Lung (tissue), 12 donors: ENCODE measurements around the gene VPS25. TPM values are rescaled to one million over a fixed set of nuclear protein-coding genes. Genes with fewer than 3 reads are reported as not detected.

Source experiments
- ATAC-seq: fragments of 200-7000 bp; cut with Tn5 transposase; one replicate; pipeline ENCODE4 v1.9.1; 2020; ENCODE audit warnings: moderate number of reproducible peaks; ENCODE audit not compliant: insufficient read depth, low FRiP score
- DNase-seq, 3 donors: peaks; one replicate each; pipeline ENCODE4 v3.0.0-alpha.2; 2013 to 2017
- H3K27ac ChIP-seq, 2 donors: one replicate each; pipeline ENCODE4 v1.5.1; 2013; ENCODE audit warnings: mild to moderate bottlenecking in 2 of 2, moderate library complexity in 2 of 2, control low read depth in 1 of 2, inconsistent platforms in 1 of 2, low read depth in 1 of 2, low read length in 1 of 2
- H3K27me3 ChIP-seq, 3 donors: one replicate each; pipeline ENCODE4 v1.5.1; 2013; ENCODE audit warnings: low read length in 2 of 3; ENCODE audit not compliant: control insufficient read depth in 3 of 3, insufficient read depth in 3 of 3
- H3K36me3 ChIP-seq, 4 donors: one replicate each; pipeline ENCODE4 v1.5.1; 2013; ENCODE audit warnings: low read length in 4 of 4, mild to moderate bottlenecking in 1 of 4, moderate library complexity in 1 of 4; ENCODE audit not compliant: control insufficient read depth in 4 of 4, insufficient read depth in 4 of 4
- H3K4me1 ChIP-seq, 5 donors: one replicate each; pipeline ENCODE4 v1.5.1; 2013; ENCODE audit warnings: low read length in 5 of 5, mild to moderate bottlenecking in 2 of 5, moderate library complexity in 1 of 5; ENCODE audit not compliant: control insufficient read depth in 5 of 5, insufficient read depth in 5 of 5
- H3K4me3 ChIP-seq: one replicate; pipeline ENCODE4 v1.5.1; 2013; ENCODE audit warnings: mild to moderate bottlenecking, control low read depth, moderate library complexity
- H3K9ac ChIP-seq, 2 donors: one replicate each; pipeline ENCODE4 v1.5.1; 2013; ENCODE audit warnings: low read length in 2 of 2, control low read depth in 1 of 2; ENCODE audit not compliant: insufficient read depth in 1 of 2
- H3K9me3 ChIP-seq, 4 donors: one replicate each; pipeline ENCODE4 v1.5.1; 2013; ENCODE audit warnings: low read length in 3 of 4, mild to moderate bottlenecking in 1 of 4, moderate library complexity in 1 of 4; ENCODE audit not compliant: control insufficient read depth in 4 of 4, insufficient read depth in 3 of 4
- WGBS, 2 donors: extraction: QIAGEN DNeasy Blood & Tissue Kit; methylation state at CpG; one replicate each; pipeline ENCODE4 v1.1.7; 2013; 5-methylcytosine and 5-hydroxymethylcytosine counted together
- polyA plus RNA-seq, 2 donors: library from polyadenylated mRNA; stranded (reverse); fragments of 200-250 nt; gene quantifications; one replicate each; pipeline ENCODE4 v1.2.1, GENCODE V29; 2013
- total RNA-seq, 2 donors: library from RNA; depleted of rRNA in 1 of 2; stranded (reverse); fragments of >200 nt in 1 of 2; gene quantifications; one replicate each; pipeline ENCODE4 v1.2.1, GENCODE V29; 2014 to 2021
- TF ChIP-seq, protein P1 (sequence below): IDR thresholded peaks from 2 replicates; pipeline ENCODE4 v1.5.1; 2012; ENCODE audit warnings: mild to moderate bottlenecking; ENCODE audit errors: control extremely low read depth, extremely low read depth
- donor health status: control.
- donor health status: control.
- donor health status: Bipolar disorder and iron deficiency.
- donor health status: healthy.
- donor health status: DM: yes; HTN: yes; CAD: no.

VPS25 gene
- total and polyA plus RNA-seq, 4 donors: 42.4 to 93.7 (median 55.0) TPM

DNA sequence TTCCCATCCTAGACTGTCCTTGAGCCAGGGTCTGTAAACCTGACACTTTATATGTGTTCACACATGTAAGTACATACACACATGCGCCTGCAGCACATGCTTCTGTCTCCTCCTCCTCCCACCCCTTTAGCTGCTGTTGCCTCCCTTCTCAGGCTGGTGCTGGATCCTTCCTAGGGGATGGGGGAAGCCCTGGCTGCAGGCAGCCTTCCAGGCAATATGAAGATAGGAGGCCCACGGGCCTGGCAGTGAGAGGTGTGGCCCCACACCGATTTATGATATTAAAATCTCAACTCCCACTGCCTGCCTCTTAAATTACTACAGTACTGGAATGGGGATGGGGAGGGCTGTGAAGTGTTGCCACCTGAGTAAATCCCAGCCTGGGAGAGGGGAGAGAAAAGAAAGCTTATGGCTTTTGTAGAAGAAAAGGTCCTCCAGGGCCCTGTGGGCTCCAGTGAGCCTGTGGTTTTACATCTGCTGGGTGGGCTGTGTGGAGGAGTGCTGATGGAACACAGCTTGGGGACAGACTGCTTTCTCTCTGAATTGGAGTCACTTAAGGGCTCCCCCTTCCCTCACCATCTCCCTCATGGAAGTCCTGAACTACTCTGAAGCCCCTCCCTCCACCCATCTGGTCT, 6.2 kb downstream of the VPS25 start:
- Histone ChIP-seq H3K27me3 (peaks cover 0 to 39% (median 30%) of the 10 kb centered on the region in 3 donors), H3K27ac (no peak overlapping the region), H3K9me3 (no peaks in the 10 kb centered on the region), H3K9ac (no peak overlapping the region), H3K4me1 (peaks cover 0 to 31% (median 10%) of the 10 kb centered on the region in 5 donors), H3K4me3 (no peak overlapping the region), H3K36me3 (peaks cover 3 to 21% (median 17%) of the 10 kb centered on the region in 4 donors)
- no peak for ATAC-seq
- no peak for DNase-seq
- TF ChIP-seq, protein P1, sequence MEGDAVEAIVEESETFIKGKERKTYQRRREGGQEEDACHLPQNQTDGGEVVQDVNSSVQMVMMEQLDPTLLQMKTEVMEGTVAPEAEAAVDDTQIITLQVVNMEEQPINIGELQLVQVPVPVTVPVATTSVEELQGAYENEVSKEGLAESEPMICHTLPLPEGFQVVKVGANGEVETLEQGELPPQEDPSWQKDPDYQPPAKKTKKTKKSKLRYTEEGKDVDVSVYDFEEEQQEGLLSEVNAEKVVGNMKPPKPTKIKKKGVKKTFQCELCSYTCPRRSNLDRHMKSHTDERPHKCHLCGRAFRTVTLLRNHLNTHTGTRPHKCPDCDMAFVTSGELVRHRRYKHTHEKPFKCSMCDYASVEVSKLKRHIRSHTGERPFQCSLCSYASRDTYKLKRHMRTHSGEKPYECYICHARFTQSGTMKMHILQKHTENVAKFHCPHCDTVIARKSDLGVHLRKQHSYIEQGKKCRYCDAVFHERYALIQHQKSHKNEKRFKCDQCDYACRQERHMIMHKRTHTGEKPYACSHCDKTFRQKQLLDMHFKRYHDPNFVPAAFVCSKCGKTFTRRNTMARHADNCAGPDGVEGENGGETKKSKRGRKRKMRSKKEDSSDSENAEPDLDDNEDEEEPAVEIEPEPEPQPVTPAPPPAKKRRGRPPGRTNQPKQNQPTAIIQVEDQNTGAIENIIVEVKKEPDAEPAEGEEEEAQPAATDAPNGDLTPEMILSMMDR: no peak
- 81 to 84% methylated on average over 3 of the region's 3 CpGs for WGBS, 2 donors

DNA sequence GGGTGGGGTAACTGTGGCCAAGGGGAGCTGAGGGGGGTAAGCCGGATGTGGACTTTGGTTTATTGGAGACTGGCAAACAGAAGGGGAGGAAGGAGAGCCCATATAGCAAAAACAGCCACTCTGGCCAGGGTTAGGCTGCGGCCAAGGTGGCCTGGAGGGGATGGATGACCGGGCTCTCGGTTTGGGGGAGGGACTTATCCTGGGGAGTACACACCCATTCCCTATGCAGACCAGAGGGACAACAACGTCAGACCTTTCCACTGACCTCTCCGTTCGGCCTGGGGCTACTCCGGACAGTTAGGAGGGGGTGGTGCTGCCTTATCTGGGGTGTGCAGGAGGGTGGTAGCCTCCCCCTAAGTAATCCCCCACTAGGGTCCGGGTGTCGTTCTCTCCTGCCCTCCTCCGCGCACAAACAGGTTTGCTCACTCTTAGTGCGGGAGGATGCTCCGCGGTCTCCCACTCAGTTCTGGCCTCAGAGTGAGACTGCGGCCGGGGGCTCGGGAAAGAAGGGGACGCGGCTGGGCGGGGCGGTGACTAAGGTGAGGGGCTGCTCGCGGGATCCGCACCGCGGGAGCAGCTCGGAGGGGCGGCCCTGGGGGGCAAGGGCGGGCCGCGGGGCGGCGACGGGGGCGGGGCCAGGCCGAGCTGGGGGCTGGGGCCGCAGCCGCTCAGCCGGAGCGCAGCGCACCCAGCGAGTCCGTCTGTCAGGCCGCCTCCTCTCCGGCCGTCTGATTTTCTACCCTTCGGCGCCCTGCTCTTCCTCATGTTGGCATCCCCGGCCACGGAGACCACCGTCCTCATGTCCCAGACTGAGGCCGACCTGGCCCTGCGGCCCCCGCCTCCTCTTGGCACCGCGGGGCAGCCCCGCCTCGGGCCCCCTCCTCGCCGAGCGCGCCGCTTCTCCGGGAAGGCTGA, 6.9 kb downstream of the VPS25 start, which contains the start of gene WNK4:
Gene WNK4, plus strand, starts transcription at position 675 of the 915 bp plus-strand sequence. Its CDS starts 89 bp downstream, at position 764.
- Histone ChIP-seq H3K9ac (no peak within 1 kb of the TSS), H3K4me1 (peaks cover 0 to 36% (median 10%) of the 10 kb centered on the region in 5 donors), H3K4me3 (no peak within 1 kb of the TSS), H3K27ac (no peak within 1 kb of the TSS), H3K9me3 (peaks cover 0 to under 1% (median 0%) of the 10 kb centered on the region in 4 donors), H3K36me3 (peaks cover 3 to 21% (median 14%) of the 10 kb centered on the region in 4 donors), H3K27me3 (peaks cover 0 to 46% (median 38%) of the 10 kb centered on the region in 3 donors)
- DNase-seq (no peak), ATAC-seq (no peak)
- 9 to 18% methylated on average over 41 to 65 of the region's 65 CpGs for WGBS, 2 donors
- TF ChIP-seq, protein P1: no peak

DNA sequence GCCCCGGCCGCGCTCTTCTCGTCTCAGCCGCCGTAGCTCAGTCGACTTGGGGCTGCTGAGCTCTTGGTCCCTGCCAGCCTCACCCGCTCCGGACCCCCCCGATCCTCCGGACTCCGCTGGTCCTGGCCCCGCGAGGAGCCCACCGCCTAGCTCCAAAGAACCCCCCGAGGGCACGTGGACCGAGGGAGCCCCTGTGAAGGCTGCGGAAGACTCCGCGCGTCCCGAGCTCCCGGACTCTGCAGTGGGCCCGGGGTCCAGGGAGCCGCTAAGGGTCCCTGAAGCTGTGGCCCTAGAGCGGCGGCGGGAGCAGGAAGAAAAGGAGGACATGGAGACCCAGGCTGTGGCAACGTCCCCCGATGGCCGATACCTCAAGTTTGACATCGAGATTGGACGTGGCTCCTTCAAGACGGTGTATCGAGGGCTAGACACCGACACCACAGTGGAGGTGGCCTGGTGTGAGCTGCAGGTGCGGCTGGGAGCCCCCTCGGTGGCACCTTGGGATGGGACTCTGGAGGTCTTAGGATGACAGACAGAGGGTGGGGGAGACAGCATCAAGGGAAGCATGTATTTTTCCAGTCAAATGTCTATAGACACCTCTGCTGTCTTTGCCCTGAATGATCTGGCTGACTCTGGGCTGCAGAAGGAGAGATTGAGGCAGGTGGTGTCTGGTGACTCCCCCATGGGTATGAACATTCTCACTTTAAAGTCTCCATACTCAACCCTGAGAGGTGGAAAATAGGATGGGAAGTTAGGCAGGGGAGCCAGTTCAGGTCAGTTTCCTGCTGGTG, 7.8 kb downstream of the VPS25 start:
- H3K4me3 ChIP-seq: no peak overlapping the region
- H3K36me3 ChIP-seq: peaks cover 3 to 21% (median 11%) of the 10 kb centered on the region in 4 donors
- peaks cover 0 to 36% (median 10%) of the 10 kb centered on the region in 5 donors for H3K4me1 ChIP-seq
- DNase-seq (no peak), ATAC-seq (no peak)
- 8 to 9% methylated on average over 35 to 39 of the region's 39 CpGs for WGBS, 2 donors
- H3K9me3 ChIP-seq: peaks cover 0 to 2% (median 0%) of the 10 kb centered on the region in 4 donors
- TF ChIP-seq, protein P1: no peak
- H3K27ac ChIP-seq: no peak overlapping the region
- H3K27me3 ChIP-seq: peaks cover 0 to 54% (median 46%) of the 10 kb centered on the region in 3 donors
- no peak overlapping the region for H3K9ac ChIP-seq
